B cell (primary cell): ENCODE results near the gene TAS2R13.

Experiments
- CTCF ChIP-seq: fragments of 200-600 bp; IDR thresholded peaks from one replicate; pipeline ENCODE4 v1.8.0; 2022; ENCODE audit warnings: antibody characterized with exemption, mild to moderate bottlenecking
- EZH2 ChIP-seq: IDR thresholded peaks from 2 replicates; pipeline ENCODE4 v1.6.1; 2012; ENCODE audit warnings: borderline replicate concordance, low read depth, mild to moderate bottlenecking, moderate library complexity, low read length; ENCODE audit not compliant: insufficient read depth, poor library complexity, severe bottlenecking

GRCh38 chr12:10957741-10958140 lies 48.4 kb upstream of the TAS2R13 start:
- TF ChIP-seq CTCF (no peak), EZH2 (no peak)
